HuH-7 (cell line): ENCODE results near the gene RPL36.
"Not testable (repeated sequence)": the region's sequence is repeated elsewhere in the genome, so short reads cannot be mapped to it uniquely, and the experiment has no call there.

ENCODE experiments used
- DNase-seq: peaks from one replicate; pipeline ENCODE4 v3.0.0; 2011; ENCODE audit warnings: low spot score

RPL36 gene

GRCh38 chr19:5706876-5707573 is 16.9 kb downstream of the RPL36 start:
- no peak for DNase-seq

GRCh38 chr19:5707576-5708575 is 17.8 kb downstream of the RPL36 start:
- DNase-seq: no peak

GRCh38 chr19:5711025-5711424 is 20.9 kb downstream of the RPL36 start:
- no peak for DNase-seq

GRCh38 chr19:5711713-5712161 is 21.6 kb downstream of the RPL36 start:
- no peak for DNase-seq

- DNase-seq: no peak
Measured at GRCh38 chr19:5713228-5713627, 23.1 kb downstream of the RPL36 start.

- DNase-seq: no peak
Measured at GRCh38 chr19:5714816-5715215, 24.7 kb downstream of the RPL36 start.

GRCh38 chr19:5717215-5717935 is 27.3 kb downstream of the RPL36 start:
- DNase-seq: no peak

- DNase-seq: no peak
Measured at GRCh38 chr19:5718037-5718578, 28.0 kb downstream of the RPL36 start.

GRCh38 chr19:5718579-5719273 is 28.6 kb downstream of the RPL36 start:
- DNase-seq: no peak

- DNase-seq: no peak
Measured at GRCh38 chr19:5719274-5719960, 29.3 kb downstream of the RPL36 start.

GRCh38 chr19:5719961-5720790 is 30.1 kb downstream of the RPL36 start, which contains the start of the genes CATSPERD and LONP1:
Gene CATSPERD (plus strand): TSS chr19:5720637. CDS start chr19:5720738, 101 bp downstream.
Gene LONP1 (minus strand): TSS chr19:5720146. CDS start chr19:5720132, 14 bp downstream.
- peak; percentile 93 for DNase-seq

- no peak for DNase-seq
Measured at GRCh38 chr19:5727453-5728050, 37.5 kb downstream of the RPL36 start.

- not testable (repeated sequence) for DNase-seq
Measured at GRCh38 chr19:5733172-5733571, 43.1 kb downstream of the RPL36 start.

GRCh38 chr19:5738423-5738822 is 48.3 kb downstream of the RPL36 start:
- no peak for DNase-seq
